ENCODE data around the gene BOC.
"Not testable (repeated sequence)": the region's sequence is repeated elsewhere in the genome, so short reads cannot be mapped to it uniquely, and the experiment has no call there.

Gene BOC

GRCh38 chr3:113211330-113212149 lies at the start of gene BOC:
BOC (plus strand) TSS chr3:113211557; CDS start chr3:113249803, 38,246 bp downstream.
- no peak for DNase-seq

GRCh38 chr3:113161661-113162060 lies 49.7 kb upstream of the BOC start:
- DNase-seq = no peak

GRCh38 chr3:113163152-113163551 lies 48.2 kb upstream of the BOC start:
- no peak for DNase-seq

- DNase-seq = no peak
These were observed 45.5 kb upstream of the BOC start for GRCh38 chr3:113165841-113166240.

GRCh38 chr3:113166357-113166718 lies 45.0 kb upstream of the BOC start:
- DNase-seq = no peak

GRCh38 chr3:113166719-113167492 lies 44.5 kb upstream of the BOC start:
- DNase-seq = no peak

- DNase-seq = no peak
These were observed 43.2 kb upstream of the BOC start for GRCh38 chr3:113167825-113168801.

- DNase-seq = no peak
These were observed 41.4 kb upstream of the BOC start for GRCh38 chr3:113169891-113170452.

- DNase-seq = no peak
These were observed 40.6 kb upstream of the BOC start for GRCh38 chr3:113170771-113171170.

GRCh38 chr3:113171675-113172300 lies 39.6 kb upstream of the BOC start:
- DNase-seq = not testable (repeated sequence)

- DNase-seq = no peak
These were observed 38.3 kb upstream of the BOC start for GRCh38 chr3:113173102-113173501.

- DNase-seq = no peak
These were observed 37.1 kb upstream of the BOC start for GRCh38 chr3:113174304-113174703.

GRCh38 chr3:113174801-113175485 lies 36.4 kb upstream of the BOC start:
- no peak for DNase-seq

GRCh38 chr3:113177526-113177925 lies 33.8 kb upstream of the BOC start:
- DNase-seq = no peak

- no peak for DNase-seq
These were observed 32.0 kb upstream of the BOC start for GRCh38 chr3:113179235-113179824.

GRCh38 chr3:113183748-113184661 lies 27.4 kb upstream of the BOC start:
- no peak for DNase-seq

- DNase-seq = no peak
These were observed 26.0 kb upstream of the BOC start for GRCh38 chr3:113185194-113185835.

- no peak for DNase-seq
These were observed 24.8 kb upstream of the BOC start for GRCh38 chr3:113186566-113186965.

- DNase-seq = no peak
These were observed 18.1 kb upstream of the BOC start for GRCh38 chr3:113193288-113193687.
